GM12891 (cell line): ENCODE measurements around the gene XPC.

Experiments
- DNase-seq: peaks from one replicate; pipeline ENCODE4 v3.0.0; 2011; ENCODE audit warnings: low spot score; ENCODE audit not compliant: insufficient read length
- FAIRE-seq: peaks from 2 replicates; lab custom pipeline; 2011; peaks lifted over from hg19 to GRCh38; lab: Jason Lieb, UNC
- PAX5 ChIP-seq: IDR thresholded peaks from 2 replicates; pipeline ENCODE4 v1.6.1; 2011; ENCODE audit warnings: low read length, moderate library complexity, mild to moderate bottlenecking; ENCODE audit not compliant: insufficient read depth, severe bottlenecking
- POLR2A ChIP-seq: IDR thresholded peaks from 2 replicates; pipeline ENCODE4 v1.6.1; 2011; ENCODE audit warnings: low read depth, low read length, control low read depth
- POLR2AphosphoS5 ChIP-seq: IDR thresholded peaks from 2 replicates; pipeline ENCODE4 v1.6.1; 2011; ENCODE audit warnings: low read depth, low read length, control low read depth
- POU2F2 ChIP-seq: IDR thresholded peaks from 2 replicates; pipeline ENCODE4 v1.6.1; 2011; ENCODE audit warnings: low read depth, mild to moderate bottlenecking, control low read depth, low read length, moderate library complexity
- SPI1 ChIP-seq: IDR thresholded peaks from 2 replicates; pipeline ENCODE4 v1.6.1; 2011; ENCODE audit warnings: low read depth, low read length, control low read depth
- TAF1 ChIP-seq: IDR thresholded peaks from 2 replicates; pipeline ENCODE4 v1.6.1; 2011; ENCODE audit warnings: low read depth, low read length, control low read depth

The XPC gene

DNA sequence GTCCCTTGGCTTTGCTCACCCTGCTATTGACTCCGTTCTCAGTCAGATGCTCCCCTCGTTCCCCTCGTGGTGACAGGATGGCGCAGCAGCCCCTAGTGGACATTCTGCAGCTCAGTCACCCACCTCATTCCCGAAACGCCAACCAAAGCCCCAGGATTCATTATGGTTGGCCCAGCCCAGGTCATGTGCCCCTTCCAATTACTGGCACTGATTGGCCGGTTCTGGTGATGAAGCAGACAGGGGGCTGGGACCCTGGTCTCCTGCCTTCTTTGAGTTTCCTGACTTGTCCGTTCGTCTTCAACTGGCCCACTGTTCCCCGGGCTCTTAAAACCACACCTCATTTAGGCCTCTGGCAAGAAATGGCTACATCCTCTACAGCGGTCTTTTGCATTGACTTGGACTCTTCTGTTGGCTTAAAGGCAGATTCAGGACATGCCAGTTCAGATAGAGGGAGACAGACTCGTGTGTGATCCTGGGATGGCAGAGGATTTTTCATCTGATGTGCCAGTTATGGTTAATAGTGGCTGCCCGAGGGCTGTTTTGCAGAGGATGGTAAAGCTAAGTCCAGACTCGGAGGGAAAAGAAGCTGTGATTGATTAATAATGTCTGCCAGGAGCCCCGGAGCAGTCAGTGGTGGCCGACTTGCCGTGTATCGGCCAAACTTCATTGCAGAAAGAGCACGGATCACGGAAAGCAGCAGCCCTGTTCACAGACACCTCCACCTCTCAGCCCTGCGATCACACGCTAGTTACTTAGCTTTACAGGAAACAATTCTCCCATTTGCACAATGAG lies 38.1 kb upstream of the XPC start:
- FAIRE-seq (no peak), DNase-seq (no peak)
- TF ChIP-seq TAF1 (no peak), POLR2AphosphoS5 (no peak), PAX5 (no peak), POU2F2 (no peak), POLR2A (no peak), SPI1 (no peak)

DNA sequence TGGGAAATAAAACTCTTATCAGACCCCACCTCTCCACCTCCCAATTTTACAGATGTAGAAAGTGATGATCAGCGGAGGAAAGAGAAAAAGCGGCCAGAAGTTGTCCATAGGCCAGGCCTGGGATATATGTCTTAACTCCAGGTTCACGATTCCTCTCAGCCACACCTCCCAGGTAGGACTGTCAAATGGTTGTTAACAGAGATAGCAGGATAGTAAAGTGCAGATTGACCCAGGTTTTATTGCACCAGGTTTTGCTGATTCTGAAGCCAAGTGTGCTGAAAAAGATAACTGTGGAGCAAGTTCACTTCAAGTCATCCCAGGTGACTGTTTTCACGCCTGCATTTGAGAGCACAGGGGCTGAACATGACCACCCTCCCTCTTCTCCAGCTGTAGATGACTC lies 36.4 kb upstream of the XPC start:
- TF ChIP-seq POLR2A (no peak), TAF1 (no peak), POU2F2 (no peak), POLR2AphosphoS5 (no peak), SPI1 (no peak), PAX5 (no peak)
- DNase-seq, result no peak

DNA sequence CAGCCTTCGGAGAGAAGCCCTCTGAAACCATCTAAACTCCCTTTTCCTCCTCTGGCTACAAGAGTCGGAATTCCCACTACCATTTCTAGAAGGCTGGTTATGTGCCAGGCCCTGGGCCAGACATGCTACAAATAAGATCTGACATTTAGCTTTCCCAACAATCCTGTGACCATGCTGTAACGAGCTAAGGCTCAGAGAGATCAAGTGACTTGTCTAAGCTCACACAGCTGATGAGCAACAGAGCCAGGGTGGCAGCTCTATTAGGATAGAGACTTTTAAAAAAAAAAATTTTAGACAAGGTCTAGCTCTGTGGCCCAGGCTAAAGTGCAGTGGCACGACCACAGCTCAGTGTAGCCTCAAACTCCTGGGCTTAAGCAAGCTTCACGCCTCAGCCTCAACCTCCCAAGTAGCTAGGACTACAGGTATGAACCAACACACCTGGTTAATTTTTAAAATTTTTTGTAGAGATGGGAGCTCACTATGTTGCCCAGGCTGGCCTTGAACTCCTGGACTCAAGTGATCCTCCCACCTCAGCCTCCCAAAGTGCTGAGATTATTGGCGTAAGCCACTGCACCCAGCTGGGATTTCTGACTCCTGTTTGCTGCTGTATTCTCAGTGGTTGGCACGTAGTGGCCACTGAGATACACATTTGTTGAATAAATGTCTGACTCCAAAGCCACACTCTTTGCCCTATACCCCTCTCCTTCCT lies 34.8 kb upstream of the XPC start:
- FAIRE-seq (no peak), DNase-seq (no peak)
- TF ChIP-seq SPI1 (no peak), POLR2A (no peak), PAX5 (no peak), TAF1 (no peak), POU2F2 (no peak), POLR2AphosphoS5 (no peak)

More for the DNA sequence above, 36.4 kb upstream of the XPC start:
- no peak for FAIRE-seq

DNA sequence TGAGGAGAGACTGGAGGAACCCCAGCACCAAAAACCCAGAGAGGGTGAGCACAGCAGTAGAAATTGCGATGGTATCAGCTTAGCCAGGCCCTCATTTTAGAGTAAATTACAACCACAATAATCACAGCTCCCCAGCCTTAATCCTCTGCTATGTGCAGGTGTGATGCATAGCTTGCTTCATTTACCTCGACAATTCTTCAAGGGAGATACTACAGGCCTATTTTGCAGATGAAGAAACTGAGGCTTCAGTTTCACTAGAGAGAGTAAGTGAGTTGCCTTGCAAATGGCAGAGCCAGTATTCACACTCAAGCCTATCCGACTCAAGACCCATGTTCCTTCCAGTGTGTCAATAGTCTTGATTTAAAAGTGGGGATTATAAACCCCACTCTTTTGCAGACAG lies 33.6 kb upstream of the XPC start:
- no peak for DNase-seq
- no peak for FAIRE-seq
- TF ChIP-seq PAX5 (no peak), TAF1 (no peak), POU2F2 (no peak), POLR2AphosphoS5 (no peak), POLR2A (no peak), SPI1 (no peak)

DNA sequence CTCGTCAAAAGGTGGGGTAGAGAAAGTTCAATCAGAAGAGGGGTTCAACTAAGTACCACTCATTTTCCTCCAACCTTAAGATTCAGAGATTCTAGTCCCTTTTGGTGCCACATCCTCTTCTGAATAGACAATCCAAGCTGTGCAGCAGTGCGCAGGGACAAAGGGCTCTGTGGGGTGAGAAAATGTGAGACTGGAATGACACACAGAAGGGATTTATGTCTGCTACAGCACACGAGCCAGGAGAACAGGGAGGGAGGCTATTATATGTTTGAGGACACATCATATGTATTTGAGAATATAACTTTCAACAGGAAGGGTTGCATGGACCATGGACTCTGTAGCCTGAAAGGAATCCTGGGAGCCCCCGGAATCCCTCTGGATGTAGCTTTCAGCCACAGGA lies 33.2 kb upstream of the XPC start:
- TF ChIP-seq TAF1 (no peak), POU2F2 (no peak), PAX5 (no peak), SPI1 (no peak)
- FAIRE-seq (no peak), DNase-seq (no peak)

DNA sequence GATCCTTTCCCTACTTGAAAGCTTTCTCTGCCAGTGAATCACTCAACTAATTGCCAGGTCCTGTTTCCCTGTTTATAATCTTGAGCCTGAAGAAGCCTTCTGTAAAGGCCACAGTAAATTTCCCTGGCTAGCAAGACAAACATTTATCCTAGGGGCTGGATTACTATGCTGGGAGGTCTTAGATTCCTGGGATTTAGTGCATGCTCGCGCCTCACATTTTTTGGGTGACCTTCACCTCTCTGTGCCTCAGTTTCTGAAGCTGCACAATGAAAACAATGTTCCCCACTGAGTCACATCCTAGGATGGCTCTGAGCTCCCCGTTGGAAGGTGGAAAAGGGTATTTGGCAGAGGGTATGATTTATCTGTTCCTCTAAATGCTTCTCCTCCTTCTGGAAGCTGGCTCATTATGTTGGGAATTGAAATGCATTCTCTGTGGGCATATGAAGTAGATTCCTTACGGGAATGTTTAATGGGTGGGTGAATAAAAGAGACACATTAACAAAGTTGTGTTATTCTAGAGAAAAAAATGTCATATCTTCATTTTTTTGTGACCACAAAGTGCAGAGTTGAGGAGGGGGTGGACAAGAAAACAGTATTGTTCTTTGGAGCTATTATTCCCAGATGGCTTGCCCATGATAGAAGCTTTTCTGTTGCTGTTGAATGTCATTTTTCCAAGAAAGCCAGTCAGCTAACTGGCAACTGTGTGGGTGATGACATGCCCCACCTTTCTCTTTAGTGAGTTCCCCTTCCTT lies 32.6 kb upstream of the XPC start:
- no peak for DNase-seq
- FAIRE-seq, result no peak
- no peak for TF ChIP-seq PAX5
- TF ChIP-seq TAF1, result no peak
- TF ChIP-seq SPI1, result no peak
- no peak for TF ChIP-seq POLR2AphosphoS5

DNA sequence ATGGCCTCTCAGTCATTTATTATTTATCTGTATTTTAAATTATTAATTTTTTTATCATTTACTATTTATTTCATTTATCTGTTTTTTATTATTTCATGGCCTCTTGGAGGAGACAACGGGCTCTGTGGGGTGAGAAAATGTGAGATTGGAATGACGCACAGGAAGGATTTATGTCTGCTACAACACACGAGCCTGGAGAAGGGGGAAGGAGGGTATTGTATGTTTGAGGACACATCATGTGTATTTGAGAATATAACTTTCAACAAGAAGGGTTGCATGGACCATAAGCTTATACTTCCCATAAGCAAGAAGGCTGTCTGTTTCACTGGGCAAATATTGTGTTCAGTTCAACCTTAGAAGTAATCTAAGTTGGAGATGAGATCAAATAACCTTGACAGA lies 31.9 kb upstream of the XPC start:
- DNase-seq (no peak), FAIRE-seq (no peak)
- TF ChIP-seq POLR2A (no peak), TAF1 (no peak), POLR2AphosphoS5 (no peak), PAX5 (no peak), SPI1 (no peak), POU2F2 (no peak)

DNA sequence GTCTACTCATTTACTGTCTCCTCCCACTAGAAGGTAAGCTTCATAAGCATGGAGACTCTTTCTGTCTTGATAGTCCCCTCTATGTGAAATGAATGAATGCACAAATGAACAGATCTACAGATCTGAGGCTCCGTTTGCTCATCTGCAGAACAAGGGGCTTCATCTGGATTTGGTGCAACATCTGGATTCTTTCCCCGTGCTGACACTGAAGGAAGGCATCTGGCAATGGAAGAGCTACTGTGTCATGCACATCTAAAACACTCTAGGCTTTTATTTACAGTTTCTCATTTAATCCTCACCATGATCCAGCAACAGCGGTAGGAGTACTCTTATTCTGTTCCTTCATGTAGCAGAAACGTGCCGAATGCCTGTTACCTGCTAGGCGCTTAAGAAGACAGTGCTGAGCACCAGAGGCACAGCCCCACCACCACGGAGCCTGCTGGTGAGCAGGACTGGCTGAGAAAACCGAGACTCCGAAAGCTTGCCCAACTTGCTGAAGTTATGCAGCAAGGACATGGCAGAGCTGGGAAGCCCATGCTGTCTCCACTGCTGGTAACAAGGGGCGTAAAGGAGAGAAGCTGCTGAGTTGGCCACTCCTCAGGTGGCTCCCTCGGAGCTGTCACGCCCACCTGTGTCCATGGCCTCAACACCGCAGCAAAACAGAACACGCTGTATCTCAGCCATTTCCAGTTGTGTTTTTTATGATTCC lies 31.3 kb upstream of the XPC start:
- TF ChIP-seq POLR2AphosphoS5, result no peak
- no peak for TF ChIP-seq TAF1
- TF ChIP-seq POLR2A, result no peak
- no peak for TF ChIP-seq POU2F2
- TF ChIP-seq SPI1, result no peak
- TF ChIP-seq PAX5, result no peak
- FAIRE-seq, result no peak
- no peak for DNase-seq

DNA sequence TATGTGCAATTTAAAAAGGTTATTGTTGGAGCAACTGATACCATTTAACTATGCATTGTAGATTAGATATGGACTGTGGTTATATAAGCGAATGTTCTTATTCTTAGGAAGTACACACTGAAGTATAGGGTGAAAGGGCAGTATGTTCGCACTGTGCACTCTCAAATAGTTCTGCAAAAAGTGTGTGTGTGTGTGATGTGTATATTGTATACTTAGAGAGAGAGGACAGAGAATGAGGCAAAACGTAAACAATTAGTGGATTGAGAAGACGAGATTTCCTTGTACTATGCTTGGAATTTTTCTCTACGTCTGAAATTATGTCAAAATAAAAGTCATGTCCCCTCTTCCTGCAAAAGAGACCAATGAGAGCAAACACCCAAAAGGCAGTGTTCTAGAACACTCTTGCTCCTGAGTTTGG lies 30.6 kb upstream of the XPC start:
- TF ChIP-seq POU2F2 (no peak), TAF1 (no peak), SPI1 (no peak), POLR2AphosphoS5 (no peak), PAX5 (no peak), POLR2A (no peak)
- DNase-seq (no peak), FAIRE-seq (no peak)
